Measurements from ENCODE around the gene ZNHIT2. TPM values are rescaled to one million over a fixed set of nuclear protein-coding genes. Genes with fewer than 3 reads are reported as not detected.

ZNHIT2 gene
- total and polyA plus RNA-seq, 2 experiments from 2014 or later: 17.7 to 18.1 TPM

GRCh38 chr11:65107078-65107477, 10.4 kb downstream of the ZNHIT2 start (continued):
- TF ChIP-seq ZNF462 (CRISPR knock-in tag; IDR thresholded peaks at IDR 0.05) (no peak), CREB1 (CRISPR knock-in tag; IDR thresholded peaks at IDR 0.05; ENCODE audit: low read depth) (no peak), NANOG (IDR thresholded peaks at IDR 0.05; ENCODE audit: borderline replicate concordance) (no peak), STAT1 (IDR thresholded peaks at IDR 0.05; ENCODE audit: unreplicated experiment) (no peak), ZNF114 (CRISPR knock-in tag; IDR thresholded peaks at IDR 0.05) (no peak)
- TF ChIP-seq, protein P1, sequence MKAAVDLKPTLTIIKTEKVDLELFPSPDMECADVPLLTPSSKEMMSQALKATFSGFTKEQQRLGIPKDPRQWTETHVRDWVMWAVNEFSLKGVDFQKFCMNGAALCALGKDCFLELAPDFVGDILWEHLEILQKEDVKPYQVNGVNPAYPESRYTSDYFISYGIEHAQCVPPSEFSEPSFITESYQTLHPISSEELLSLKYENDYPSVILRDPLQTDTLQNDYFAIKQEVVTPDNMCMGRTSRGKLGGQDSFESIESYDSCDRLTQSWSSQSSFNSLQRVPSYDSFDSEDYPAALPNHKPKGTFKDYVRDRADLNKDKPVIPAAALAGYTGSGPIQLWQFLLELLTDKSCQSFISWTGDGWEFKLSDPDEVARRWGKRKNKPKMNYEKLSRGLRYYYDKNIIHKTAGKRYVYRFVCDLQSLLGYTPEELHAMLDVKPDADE (IDR thresholded peaks at IDR 0.05): no peak

DNA sequence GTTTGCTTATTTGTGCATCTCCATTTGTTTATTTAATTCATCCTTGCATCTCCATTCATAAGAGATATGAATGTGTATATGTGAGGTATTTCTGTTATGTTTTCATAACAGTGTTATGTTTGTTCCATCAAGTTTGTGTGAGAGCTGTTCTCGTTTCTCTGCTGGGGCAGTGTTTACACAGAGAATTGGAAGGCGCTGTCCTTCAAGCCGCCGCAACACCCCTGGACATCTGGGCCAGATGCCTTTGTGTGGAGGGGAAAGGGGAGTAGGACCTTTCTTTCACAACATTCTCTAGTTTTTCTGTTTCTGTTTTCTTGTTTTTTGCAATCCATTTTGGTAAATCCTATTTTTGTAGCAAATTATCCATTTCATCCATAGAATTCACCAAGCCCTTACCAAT, 12.9 kb downstream of the ZNHIT2 start:
- no peaks in the 10 kb centered on the region; the same call in 2 of the 3 replicates for H3K4me1 Mint-ChIP-seq
- Histone ChIP-seq H3F3A (replicated peaks; ENCODE audit: low read depth) (0 out of 2 replicates have a peak, but pooled peaks cover under 1% of the 10 kb centered on the region), H4K20me1 (replicated peaks; ENCODE audit: insufficient read depth) (peaks cover 2% of the 10 kb centered on the region; the same call in 1 of the 2 replicates), H3K9me2 (ENCODE audit: insufficient read depth) (no peaks in the 10 kb centered on the region), H3K4me1 (ENCODE audit: insufficient read depth) (no peaks in the 10 kb centered on the region; the same call in 1 of the 2 replicates), H3K27me3 (ENCODE audit: insufficient read depth) (no peaks in the 10 kb centered on the region), H3K27ac (ENCODE audit: low read depth) (no peak overlapping the region), H3K79me2 (replicated peaks; ENCODE audit: insufficient read depth) (peaks cover 20% of the 10 kb centered on the region), H3K36me3 (ENCODE audit: insufficient read depth) (0 out of 2 replicates have a peak, but pooled peaks cover 7% of the 10 kb centered on the region), H3K4me3 (no peak overlapping the region), H2AFZ (no peak overlapping the region), H3K4me2 (no peak overlapping the region)
- DNase-seq (ENCODE audit: low spot score) (no peak), ATAC-seq (no peak)
- no peaks in the 10 kb centered on the region; the same call in 1 of the 3 replicates for H3K9me3 Mint-ChIP-seq
- H3K27ac Mint-ChIP-seq: no peak overlapping the region
- H3K4me3 Mint-ChIP-seq: no peak overlapping the region
- H3K36me3 Mint-ChIP-seq (ENCODE audit: low read depth): peaks cover 7% of the 10 kb centered on the region; the same call in 1 of the 3 replicates
- H3K27me3 Mint-ChIP-seq (ENCODE audit: insufficient read depth, low read depth, poor library complexity): peaks cover 2% of the 10 kb centered on the region
- no peak for TF ChIP-seq CREB1 (CRISPR knock-in tag; IDR thresholded peaks at IDR 0.05; ENCODE audit: low read depth)
- TF ChIP-seq, protein P2, sequence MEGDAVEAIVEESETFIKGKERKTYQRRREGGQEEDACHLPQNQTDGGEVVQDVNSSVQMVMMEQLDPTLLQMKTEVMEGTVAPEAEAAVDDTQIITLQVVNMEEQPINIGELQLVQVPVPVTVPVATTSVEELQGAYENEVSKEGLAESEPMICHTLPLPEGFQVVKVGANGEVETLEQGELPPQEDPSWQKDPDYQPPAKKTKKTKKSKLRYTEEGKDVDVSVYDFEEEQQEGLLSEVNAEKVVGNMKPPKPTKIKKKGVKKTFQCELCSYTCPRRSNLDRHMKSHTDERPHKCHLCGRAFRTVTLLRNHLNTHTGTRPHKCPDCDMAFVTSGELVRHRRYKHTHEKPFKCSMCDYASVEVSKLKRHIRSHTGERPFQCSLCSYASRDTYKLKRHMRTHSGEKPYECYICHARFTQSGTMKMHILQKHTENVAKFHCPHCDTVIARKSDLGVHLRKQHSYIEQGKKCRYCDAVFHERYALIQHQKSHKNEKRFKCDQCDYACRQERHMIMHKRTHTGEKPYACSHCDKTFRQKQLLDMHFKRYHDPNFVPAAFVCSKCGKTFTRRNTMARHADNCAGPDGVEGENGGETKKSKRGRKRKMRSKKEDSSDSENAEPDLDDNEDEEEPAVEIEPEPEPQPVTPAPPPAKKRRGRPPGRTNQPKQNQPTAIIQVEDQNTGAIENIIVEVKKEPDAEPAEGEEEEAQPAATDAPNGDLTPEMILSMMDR (conservative IDR thresholded peaks at IDR 0.05; ENCODE audit: low read depth in 2 of 2): no peak
- no peak for TF ChIP-seq ZNF114 (CRISPR knock-in tag; IDR thresholded peaks at IDR 0.05)
- TF ChIP-seq EZH2phosphoT487 (IDR thresholded peaks at IDR 0.05; ENCODE audit: unreplicated experiment): no peak
- TF ChIP-seq, protein P1 (IDR thresholded peaks at IDR 0.05): no peak
- TF ChIP-seq JUNB (IDR thresholded peaks at IDR 0.05; ENCODE audit: unreplicated experiment): no peak

Data from GM23338 (cell line).